Renal cortex interstitium (tissue), 11 donors: ENCODE data around the gene SDK1. TPM values are rescaled to one million over a fixed set of nuclear protein-coding genes. Genes with fewer than 3 reads are reported as not detected.
"Not testable (repeated sequence)": the region's sequence is repeated elsewhere in the genome, so short reads cannot be mapped to it uniquely, and the experiment has no call there.

Experiments used
- DNase-seq, 11 donors: peaks; one replicate each; pipeline ENCODE4 v3.0.0-alpha.2; 2013; ENCODE audit warnings: low read depth in 9 of 11, low spot score in 4 of 11; ENCODE audit errors: extremely low read depth in 1 of 11
- polyA plus RNA-seq, 3 donors: library from polyadenylated mRNA; unstranded; fragments of 120-200 nt; gene quantifications; one replicate each; pipeline ENCODE4 v1.2.1, GENCODE V29; 2013; ENCODE audit not compliant: insufficient read length in 3 of 3

SDK1 gene
- polyA plus RNA-seq, 3 donors = 5.9 to 9.1 (median 7.6) TPM

- DNase-seq = not testable (repeated sequence)
These were observed 640.7 kb downstream of the SDK1 start for GRCh38 chr7:3941706-3942105.

- no peak for DNase-seq
These were observed 641.2 kb downstream of the SDK1 start for GRCh38 chr7:3942276-3942675.

DNA sequence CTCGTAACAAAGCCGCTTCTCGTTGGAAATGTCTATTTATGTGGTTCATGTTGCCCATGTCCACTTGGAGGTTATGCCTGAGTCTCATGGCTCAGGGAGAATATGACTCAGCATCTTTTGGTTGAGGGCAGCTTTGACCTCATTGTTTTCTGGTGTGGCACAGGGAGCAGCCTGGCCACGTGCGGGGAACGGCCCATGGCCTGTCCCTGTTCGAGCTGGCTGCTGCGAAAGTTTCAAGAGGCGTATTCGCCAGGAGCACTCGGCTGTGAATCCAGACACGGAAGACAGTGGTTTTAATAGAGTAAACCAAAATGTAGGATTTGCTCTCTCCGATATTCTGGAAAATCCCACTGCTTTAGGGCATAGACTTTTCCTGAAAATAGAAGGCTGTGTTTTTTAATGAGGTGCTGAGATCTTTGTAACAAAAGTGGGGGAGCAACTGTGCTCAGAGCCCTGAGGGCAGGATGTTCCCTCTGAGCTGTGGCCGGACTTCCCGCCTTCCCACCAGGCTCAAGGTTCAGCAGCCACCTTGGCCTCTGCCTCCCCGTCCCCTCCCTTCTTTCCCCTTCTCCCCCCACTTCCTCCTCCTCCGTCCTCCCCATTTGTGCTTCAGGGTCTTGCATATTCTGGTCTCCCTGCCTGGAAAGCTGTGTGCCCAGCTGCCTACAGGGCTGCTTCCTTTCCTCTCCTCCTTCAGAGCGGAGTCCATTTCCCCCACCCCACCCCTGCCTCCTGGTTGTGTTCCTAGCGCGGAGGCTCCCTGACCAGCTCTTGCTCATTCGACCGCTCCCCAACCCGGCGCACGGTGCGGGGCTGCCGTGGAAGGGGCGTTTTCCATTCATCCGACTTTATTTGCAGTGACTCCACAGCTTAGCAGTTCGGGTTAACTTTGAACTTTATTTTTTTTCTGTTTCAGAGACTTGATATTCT lies 642.0 kb downstream of the SDK1 start:
- no peak for DNase-seq

DNA sequence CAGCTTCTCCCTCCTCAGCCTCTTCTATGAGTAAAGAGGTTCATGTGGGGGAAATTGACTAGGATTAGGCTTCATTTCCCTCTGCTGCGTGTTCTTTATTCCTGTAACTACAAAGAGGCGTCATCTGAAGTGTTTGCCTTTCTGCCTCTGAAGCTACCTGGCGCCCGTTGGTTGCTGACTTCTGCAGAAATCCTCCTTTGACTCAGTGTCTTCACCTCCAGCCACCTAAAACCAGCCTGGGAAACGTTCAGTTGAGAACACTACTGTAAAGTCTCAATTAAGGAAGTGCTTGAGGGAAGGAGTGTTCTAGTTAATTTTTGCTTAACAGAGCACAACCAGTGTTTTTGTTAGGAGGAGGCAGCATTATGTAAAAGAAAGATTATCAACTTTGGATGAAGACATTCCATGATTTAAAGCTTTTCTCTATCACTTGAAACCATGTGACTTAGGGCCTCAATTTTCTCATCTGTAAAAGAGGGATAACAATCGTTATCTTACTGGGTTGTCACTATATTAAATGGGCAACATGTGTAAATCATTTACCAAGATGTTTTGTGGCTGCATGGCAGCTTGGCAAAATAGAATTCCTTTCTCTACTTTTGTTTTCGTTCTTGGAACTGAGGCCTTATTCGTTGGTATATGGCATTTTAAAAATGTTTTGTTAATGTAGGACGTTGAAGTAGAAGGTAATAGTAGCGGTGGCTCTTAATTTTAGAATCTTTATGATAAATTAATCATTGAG lies 642.9 kb downstream of the SDK1 start:
- DNase-seq = no peak

DNA sequence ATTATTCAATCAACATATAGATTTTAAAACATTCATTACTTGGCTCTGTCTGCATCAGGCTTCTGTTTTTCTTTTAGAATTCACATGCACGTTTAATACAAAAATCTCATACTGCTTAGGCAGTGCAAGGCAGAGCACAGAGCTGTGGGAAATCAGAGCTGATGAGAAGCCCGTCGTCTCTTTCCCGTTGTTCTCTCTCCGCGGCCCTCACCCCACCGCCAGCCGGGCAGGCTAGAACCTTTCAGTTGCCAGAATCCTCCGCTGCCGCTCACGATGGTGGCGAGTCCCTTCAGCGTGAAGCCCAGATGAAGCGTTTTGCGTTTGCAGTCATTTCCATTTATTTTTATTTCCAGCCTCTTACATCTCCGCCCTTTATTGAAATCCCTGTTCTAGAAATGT lies 648.2 kb downstream of the SDK1 start:
- DNase-seq = no peak

DNA sequence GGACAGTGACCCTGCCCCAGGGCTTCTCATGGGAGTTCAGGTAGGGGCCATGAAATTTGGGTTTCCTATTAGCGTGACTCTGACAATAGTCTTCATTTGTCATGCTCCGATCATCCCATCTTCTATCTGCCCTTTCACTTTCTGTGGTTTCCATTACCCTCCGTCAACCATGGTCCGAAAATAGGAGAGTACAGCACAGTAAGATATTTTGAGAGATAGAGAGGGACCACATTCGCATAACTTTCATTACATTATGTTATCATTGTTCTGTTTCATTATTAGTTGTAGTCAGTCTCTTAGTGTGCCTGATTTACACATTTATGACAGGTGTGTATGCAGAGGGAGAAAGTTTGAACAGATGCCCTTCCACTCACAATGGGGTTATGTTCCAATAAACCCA lies 649.2 kb downstream of the SDK1 start:
- no peak for DNase-seq

DNA sequence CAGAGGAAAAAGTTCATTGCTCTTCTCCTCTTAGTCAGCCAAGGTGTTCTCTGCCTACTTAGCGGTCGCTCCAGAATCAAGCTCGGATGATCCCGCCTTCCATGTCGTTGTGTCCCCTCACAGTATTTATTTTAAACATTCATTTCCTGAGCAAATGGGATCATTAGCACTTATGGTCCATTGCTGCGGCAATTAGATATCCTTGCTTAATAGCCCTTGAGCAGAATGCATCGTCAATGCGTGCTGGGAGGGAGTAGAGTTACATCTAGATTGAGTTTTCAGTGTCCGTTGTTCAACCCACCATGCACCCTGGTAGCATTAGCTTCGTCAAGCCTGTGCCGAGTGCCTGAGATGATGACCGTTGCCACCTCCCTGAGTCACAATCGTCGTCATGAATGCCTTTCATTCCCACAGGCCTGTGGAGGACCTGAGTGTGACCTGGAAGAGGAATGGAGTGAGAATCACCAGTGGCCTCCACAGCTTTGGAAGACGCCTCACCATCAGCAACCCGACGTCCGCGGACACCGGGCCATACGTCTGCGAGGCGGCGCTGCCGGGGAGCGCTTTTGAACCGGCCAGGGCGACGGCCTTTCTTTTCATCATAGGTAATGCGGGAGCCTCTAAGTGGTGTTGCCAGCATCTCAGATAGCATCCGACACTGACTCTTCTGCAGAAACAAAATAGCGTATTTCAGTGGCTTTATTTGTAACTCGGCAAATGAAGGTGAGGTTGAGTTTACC lies 650.4 kb downstream of the SDK1 start:
- DNase-seq = no peak

GRCh38 chr7:3953133-3953532 lies 652.1 kb downstream of the SDK1 start:
- DNase-seq = no peak

DNA sequence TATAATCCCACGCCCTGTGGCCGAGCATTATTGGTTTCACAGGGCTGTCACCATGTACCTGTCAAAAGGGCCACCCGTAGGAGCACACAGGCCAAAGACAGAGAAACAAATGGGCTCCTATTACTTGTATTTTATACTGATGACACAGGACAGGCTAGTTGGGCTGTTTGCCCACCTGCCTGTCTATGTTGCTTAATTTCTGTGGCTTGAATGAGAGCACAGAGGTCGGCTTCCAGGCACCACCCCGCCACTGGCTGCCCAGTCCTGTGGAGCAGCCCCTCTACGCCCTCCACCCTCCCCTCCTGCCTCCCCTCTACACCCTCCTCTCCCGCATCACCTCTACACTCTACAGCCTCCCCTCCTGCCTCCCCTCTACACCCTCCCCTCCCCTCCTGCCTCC lies 652.9 kb downstream of the SDK1 start:
- DNase-seq = no peak

DNA sequence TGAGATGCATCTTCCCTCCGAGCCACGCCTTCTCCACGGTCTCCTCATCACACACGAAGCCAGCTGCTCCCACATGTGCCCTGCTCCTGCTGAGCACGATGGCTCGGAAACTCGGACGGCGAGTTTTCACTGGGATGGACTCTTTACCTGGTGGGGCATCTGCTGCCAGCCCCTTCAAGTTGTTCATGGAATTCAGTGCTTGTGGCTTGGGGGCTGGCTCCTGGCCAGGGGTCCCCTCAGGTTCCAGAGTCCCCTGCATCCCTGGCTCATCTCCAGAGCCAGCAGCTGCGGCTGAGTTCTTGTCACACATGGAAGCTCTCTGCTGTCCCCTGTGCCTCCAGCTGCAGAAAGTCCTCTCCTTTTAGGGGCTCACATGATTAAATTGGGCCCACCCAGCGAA lies 654.0 kb downstream of the SDK1 start:
- no peak for DNase-seq

GRCh38 chr7:3955751-3956696 lies 655.0 kb downstream of the SDK1 start:
- DNase-seq = peak in 3 of 11 donors; percentile 46 to 63 (median 51)

GRCh38 chr7:3956949-3957348 lies 655.9 kb downstream of the SDK1 start:
- no peak for DNase-seq

DNA sequence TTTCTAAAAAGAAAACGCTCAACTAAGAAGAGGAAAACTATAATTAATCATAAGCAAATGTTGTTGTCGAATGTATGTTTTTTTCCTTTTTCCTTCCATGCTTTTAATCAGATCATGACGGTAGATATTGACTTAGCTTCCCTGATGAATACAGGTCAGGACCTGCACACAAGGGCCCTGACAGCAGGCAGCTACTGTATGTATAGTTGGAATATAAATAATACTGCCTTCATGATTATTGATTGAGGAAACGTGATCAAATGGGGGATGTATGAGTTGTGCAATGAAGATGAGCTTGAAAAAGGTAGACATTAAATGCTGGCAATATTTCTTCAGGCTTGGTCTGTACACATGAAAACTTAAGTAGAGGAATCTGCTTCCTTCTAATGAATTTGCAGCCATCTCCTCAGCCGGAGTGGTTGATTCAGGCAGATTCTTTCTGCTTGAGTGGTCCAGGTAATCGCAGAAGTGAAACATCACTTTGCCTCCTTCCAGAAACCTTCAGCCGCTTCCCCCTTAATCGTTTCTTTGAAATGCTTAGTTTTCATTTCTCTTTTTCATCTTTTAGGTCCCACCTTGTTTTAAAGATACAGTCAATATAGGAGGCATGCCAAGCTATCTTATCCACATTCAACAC lies 656.5 kb downstream of the SDK1 start:
- no peak for DNase-seq

DNA sequence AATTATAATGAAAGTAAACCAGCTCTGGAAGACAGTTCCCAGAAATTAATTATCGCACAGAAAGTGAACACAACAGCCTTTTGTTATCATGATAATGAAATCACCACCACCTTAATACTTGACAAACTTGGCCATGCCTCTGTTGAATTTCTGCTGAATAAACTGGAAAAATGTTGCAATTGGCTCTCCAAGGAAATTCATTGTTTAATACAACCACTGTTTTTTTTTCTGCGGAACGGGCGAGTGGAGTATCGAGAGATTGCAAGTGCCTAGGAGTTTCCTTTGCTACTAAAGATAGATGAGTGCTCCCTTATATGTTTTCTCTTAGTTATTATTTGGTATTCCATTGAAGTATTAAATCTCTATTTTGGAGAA lies 657.0 kb downstream of the SDK1 start:
- no peak for DNase-seq

GRCh38 chr7:3959364-3959763 lies 658.3 kb downstream of the SDK1 start:
- no peak for DNase-seq

DNA sequence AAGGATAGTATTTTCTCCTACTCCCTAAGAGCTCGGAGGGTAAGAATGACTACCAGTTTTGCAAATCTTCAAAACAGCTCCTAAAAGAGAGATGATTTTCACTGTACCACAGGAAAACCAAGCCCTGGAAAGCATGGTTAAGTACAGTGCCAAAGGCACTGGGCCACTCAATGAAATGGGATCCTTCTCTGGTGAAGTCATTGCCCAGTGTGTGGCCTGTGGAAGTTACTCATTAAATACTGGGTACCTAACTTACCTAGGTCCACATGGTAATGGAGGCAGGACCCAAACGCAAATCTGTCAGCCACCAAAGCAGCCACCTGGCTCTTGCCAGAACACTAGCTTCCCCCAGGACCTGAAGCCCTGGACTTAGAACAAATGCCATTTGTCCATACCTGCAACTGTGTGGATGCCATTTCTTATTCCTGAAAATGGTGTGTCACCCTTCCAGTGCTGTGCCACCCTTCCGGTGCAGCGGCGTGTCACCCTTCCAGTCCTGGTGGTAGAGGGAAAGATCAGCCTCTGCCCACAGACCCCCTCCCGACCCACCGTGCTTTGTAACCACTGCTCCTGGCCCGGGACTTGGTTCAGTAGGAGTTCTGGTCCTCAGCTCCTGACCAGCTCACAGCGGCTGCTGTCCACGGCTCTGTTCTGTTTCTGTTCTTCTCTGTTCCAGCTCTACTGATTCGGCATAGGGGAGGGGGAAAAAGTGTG lies 659.2 kb downstream of the SDK1 start:
- no peak for DNase-seq

- no peak for DNase-seq
These were observed 659.9 kb downstream of the SDK1 start for GRCh38 chr7:3960942-3961341.
